ENCODE results near the gene C17orf100.

GRCh38 chr17:6626616-6627015 is 24.9 kb upstream of the C17orf100 start:
- TF ChIP-seq EZH2 (IDR thresholded peaks at IDR 0.05; ENCODE audit: low read length): no peak
- TF ChIP-seq, protein P1, sequence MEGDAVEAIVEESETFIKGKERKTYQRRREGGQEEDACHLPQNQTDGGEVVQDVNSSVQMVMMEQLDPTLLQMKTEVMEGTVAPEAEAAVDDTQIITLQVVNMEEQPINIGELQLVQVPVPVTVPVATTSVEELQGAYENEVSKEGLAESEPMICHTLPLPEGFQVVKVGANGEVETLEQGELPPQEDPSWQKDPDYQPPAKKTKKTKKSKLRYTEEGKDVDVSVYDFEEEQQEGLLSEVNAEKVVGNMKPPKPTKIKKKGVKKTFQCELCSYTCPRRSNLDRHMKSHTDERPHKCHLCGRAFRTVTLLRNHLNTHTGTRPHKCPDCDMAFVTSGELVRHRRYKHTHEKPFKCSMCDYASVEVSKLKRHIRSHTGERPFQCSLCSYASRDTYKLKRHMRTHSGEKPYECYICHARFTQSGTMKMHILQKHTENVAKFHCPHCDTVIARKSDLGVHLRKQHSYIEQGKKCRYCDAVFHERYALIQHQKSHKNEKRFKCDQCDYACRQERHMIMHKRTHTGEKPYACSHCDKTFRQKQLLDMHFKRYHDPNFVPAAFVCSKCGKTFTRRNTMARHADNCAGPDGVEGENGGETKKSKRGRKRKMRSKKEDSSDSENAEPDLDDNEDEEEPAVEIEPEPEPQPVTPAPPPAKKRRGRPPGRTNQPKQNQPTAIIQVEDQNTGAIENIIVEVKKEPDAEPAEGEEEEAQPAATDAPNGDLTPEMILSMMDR (optimal IDR thresholded peaks at IDR 0.05 in 1 of 3, IDR thresholded peaks at IDR 0.05 in 1 of 3, conservative IDR thresholded peaks at IDR 0.05 in 1 of 3; ENCODE audit: extremely low read depth in 1 of 3, insufficient read depth in 2 of 3, low read length in 3 of 3): no peak

Data from keratinocyte (primary cell).